ENCODE measurements around the gene BGN.

GRCh38 chrX:153477901-153478300 lies 16.9 kb upstream of the BGN start:
- TF ChIP-seq CTCF (conservative IDR thresholded peaks at IDR 0.05; ENCODE audit: low read length), result no peak
- no peak for TF ChIP-seq EZH2phosphoT487 (IDR thresholded peaks at IDR 0.05; ENCODE audit: borderline replicate concordance, low read depth, low read length)
